Parathyroid adenoma (tissue), 2 donors: ENCODE measurements around the gene STXBP4.

Source experiments
- H2AFZ ChIP-seq: fragments of 300-600 bp; sonication (generic); one replicate; pipeline ENCODE4 v1.7.0; 2017; ENCODE audit warnings: antibody characterized with exemption, mild to moderate bottlenecking
- H3K27ac ChIP-seq: fragments of 300-600 bp; sonication (generic); one replicate; pipeline ENCODE4 v1.7.0; 2017
- H3K27me3 ChIP-seq: fragments of 300-600 bp; sonication (generic); one replicate; pipeline ENCODE4 v1.7.0; 2017; ENCODE audit warnings: low read length; ENCODE audit not compliant: control insufficient read depth, insufficient read depth
- H3K36me3 ChIP-seq: fragments of 300-600 bp; sonication (generic); one replicate; pipeline ENCODE4 v1.7.0; 2017; ENCODE audit warnings: low read length; ENCODE audit not compliant: control insufficient read depth, insufficient read depth
- H3K4me1 ChIP-seq: fragments of 300-600 bp; sonication (generic); one replicate; pipeline ENCODE4 v1.7.0; 2017; ENCODE audit warnings: control low read depth
- H3K4me2 ChIP-seq: fragments of 300-600 bp; sonication (generic); one replicate; pipeline ENCODE4 v1.7.0; 2017; ENCODE audit warnings: low read length
- H3K4me3 ChIP-seq: fragments of 300-600 bp; sonication (generic); one replicate; pipeline ENCODE4 v1.7.0; 2017; ENCODE audit warnings: low read depth, low read length
- H3K79me2 ChIP-seq: fragments of 300-600 bp; sonication (generic); one replicate; pipeline ENCODE4 v1.7.0; 2017; ENCODE audit warnings: control low read depth
- H3K9ac ChIP-seq: fragments of 300-600 bp; sonication (generic); one replicate; pipeline ENCODE4 v1.7.0; 2017; ENCODE audit warnings: mild to moderate bottlenecking
- H3K9me3 ChIP-seq: fragments of 300-600 bp; sonication (generic); one replicate; pipeline ENCODE4 v1.7.0; 2017; ENCODE audit warnings: low read length; ENCODE audit not compliant: control insufficient read depth
- CTCF ChIP-seq: fragments of 300-600 bp; sonication (generic); IDR thresholded peaks from one replicate; pipeline ENCODE4 v1.7.0; 2017; ENCODE audit warnings: antibody characterized with exemption, mild to moderate bottlenecking
- donor health status: primary hyperparathyroidism.

The STXBP4 gene

DNA sequence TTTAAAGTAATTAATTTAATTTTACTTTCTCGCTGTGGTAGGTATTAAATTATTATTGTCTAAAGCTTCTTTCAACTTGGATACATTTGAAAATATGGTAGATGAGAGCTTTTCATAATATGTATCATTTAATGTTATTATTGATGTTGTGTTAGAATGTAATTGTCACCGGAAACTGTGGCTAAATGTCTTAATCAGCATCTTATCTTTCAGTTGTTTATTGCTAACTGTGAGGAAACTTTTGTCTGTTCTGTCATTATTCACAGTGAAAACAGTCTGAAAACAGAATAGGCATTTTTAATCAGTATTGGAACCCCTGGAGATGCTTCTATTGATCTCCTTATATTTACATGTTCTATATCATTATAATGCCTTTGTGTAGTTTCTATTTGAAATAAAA is 120.7 kb downstream of the STXBP4 start:
- H3K36me3 ChIP-seq = no peaks in the 10 kb centered on the region
- no peak overlapping the region for H3K4me3 ChIP-seq
- H3K4me2 ChIP-seq = no peak overlapping the region
- H3K9me3 ChIP-seq = no peaks in the 10 kb centered on the region
- no peak overlapping the region for H3K27ac ChIP-seq
- no peaks in the 10 kb centered on the region for H3K4me1 ChIP-seq
- TF ChIP-seq CTCF = no peak
- no peak overlapping the region for H2AFZ ChIP-seq
- H3K9ac ChIP-seq = no peak overlapping the region
- no peaks in the 10 kb centered on the region for H3K79me2 ChIP-seq
- no peaks in the 10 kb centered on the region for H3K27me3 ChIP-seq

DNA sequence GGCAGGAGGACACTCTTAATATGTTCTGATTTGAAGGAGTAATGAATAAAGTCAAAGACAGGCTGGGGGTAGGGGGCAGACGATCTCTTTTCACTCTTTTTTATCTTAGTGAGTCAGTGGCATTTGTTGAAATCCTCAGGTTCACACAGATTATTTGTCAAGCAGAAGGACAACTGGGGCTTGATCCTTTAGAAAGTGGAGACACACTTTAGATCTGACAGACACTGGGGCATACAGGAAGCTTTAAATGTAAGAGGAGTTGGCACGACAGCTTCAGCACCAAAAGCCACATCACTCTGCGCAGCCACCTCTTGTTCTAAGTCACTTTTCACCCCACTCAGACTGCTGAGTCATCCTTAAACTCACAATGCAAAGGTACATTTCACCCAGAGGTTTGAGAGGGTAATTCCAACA is 121.5 kb downstream of the STXBP4 start:
- no peak overlapping the region for H3K4me3 ChIP-seq
- no peaks in the 10 kb centered on the region for H3K27me3 ChIP-seq
- no peak overlapping the region for H3K9ac ChIP-seq
- no peaks in the 10 kb centered on the region for H3K4me1 ChIP-seq
- H2AFZ ChIP-seq = no peak overlapping the region
- no peaks in the 10 kb centered on the region for H3K79me2 ChIP-seq
- H3K36me3 ChIP-seq = no peaks in the 10 kb centered on the region
- H3K27ac ChIP-seq = no peak overlapping the region
- H3K9me3 ChIP-seq = no peaks in the 10 kb centered on the region
- no peak overlapping the region for H3K4me2 ChIP-seq
- TF ChIP-seq CTCF = no peak

DNA sequence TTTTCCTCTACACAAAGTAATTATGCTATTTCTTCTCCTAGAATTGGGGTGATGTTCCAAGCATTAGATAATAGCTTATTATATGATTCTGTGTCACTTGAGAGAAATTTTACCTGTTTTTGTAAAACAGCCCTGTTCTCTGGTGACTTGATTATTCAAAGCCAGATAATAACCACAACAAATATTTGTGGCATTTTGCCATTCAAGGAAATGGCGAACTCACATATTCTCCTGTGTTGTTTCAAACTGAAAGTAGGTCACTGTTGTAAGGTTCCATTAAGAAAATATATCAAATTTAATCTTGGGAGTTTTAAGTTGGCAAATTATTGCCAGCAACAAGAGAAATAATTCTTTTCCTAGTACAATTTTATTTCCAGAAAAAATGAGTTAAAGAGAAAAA is 124.8 kb downstream of the STXBP4 start:
- no peak overlapping the region for H2AFZ ChIP-seq
- H3K9me3 ChIP-seq = no peaks in the 10 kb centered on the region
- no peaks in the 10 kb centered on the region for H3K27me3 ChIP-seq

DNA sequence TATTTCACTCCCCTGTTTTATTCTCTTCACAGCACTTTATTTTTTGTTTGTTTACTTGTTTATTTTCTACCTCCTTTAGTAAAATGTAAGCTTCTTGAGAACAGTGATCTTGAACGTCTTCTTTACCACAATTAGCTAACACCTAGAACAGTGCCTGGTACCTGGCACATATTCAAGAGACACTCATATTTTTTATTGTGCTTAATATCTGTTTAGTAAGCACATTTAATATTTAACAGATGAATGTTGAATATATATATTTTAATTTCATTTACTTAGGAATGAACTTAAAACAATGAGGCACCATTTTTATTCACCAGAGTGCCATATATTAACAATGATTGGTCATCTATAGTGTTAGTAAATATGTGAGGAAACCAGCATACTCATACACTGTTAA is 130.2 kb downstream of the STXBP4 start:
- Histone ChIP-seq H3K36me3 (no peaks in the 10 kb centered on the region), H3K4me1 (no peaks in the 10 kb centered on the region), H3K79me2 (no peaks in the 10 kb centered on the region), H3K4me3 (no peak overlapping the region), H3K27me3 (no peaks in the 10 kb centered on the region), H2AFZ (no peak overlapping the region), H3K4me2 (no peak overlapping the region), H3K9me3 (no peaks in the 10 kb centered on the region), H3K9ac (no peak overlapping the region), H3K27ac (no peak overlapping the region)
- no peak for TF ChIP-seq CTCF

More for the DNA sequence above, 124.8 kb downstream of the STXBP4 start:
- H3K4me3 ChIP-seq = no peak overlapping the region
- H3K9ac ChIP-seq = no peak overlapping the region
- no peaks in the 10 kb centered on the region for H3K4me1 ChIP-seq
- no peak for TF ChIP-seq CTCF
- no peak overlapping the region for H3K27ac ChIP-seq
- H3K79me2 ChIP-seq = no peaks in the 10 kb centered on the region
- no peaks in the 10 kb centered on the region for H3K36me3 ChIP-seq
- no peak overlapping the region for H3K4me2 ChIP-seq

GRCh38 chr17:55110521-55110920 is 142.0 kb downstream of the STXBP4 start:
- no peak overlapping the region for H3K27ac ChIP-seq
- H3K4me1 ChIP-seq = no peaks in the 10 kb centered on the region
- H3K27me3 ChIP-seq = no peaks in the 10 kb centered on the region
- no peaks in the 10 kb centered on the region for H3K79me2 ChIP-seq
- no peak overlapping the region for H2AFZ ChIP-seq
- H3K9me3 ChIP-seq = no peaks in the 10 kb centered on the region
- no peak for TF ChIP-seq CTCF
- no peak overlapping the region for H3K4me2 ChIP-seq
- no peak overlapping the region for H3K9ac ChIP-seq
- no peaks in the 10 kb centered on the region for H3K36me3 ChIP-seq
- no peak overlapping the region for H3K4me3 ChIP-seq
